ENCODE measurements around the gene BCAR3. TPM values are rescaled to one million over a fixed set of nuclear protein-coding genes. Genes with fewer than 3 reads are reported as not detected.

Gene BCAR3
- polyA plus RNA-seq, 2 of the 4 experiments (the other 2 are of a cell fraction) = 31.6 to 33.4 TPM

DNA sequence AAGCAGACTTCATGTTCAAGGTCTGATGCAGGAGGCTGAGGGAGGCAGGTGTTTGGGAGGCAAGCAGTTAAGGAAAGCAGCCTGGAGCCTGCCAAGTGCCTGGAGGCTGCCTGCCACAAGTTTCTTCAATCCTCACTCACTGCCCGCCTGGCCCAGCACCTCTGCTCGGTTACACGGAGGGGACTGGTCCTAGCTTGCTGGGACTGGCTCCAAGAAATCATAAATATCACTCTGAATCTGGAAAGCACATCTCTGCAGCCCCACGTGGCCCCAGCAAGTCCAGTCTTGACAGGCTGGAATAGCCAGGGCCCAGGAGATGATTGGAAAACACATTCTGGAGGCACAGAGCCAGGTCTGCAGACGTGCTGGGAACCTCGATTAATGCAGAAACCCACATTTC, 83.9 kb downstream of the BCAR3 start:
- Histone ChIP-seq H3K9me3 (no peaks in the 10 kb centered on the region), H3K4me3 (no peak overlapping the region), H3K27ac (peak overlapping the region in 1 of 2 experiments; percentile 30; a peak in 1 of 6 replicates), H3K4me2 (no peak overlapping the region), H3K4me1 (peaks cover 84% of the 10 kb centered on the region)
- POLR2A ChIA-PET = no interaction called here
- 80% methylated on average over 4 of the region's 6 CpGs for WGBS (ENCODE audit: missing lambda C conversion rate)
- CTCF ChIA-PET = interaction anchor here (2.2 kb wide), 1 partner anchor 246 kb away, joined by 6 read pairs; no protein-coding TSS in a partner anchor
- ATAC-seq (no peak), DNase-seq (ENCODE audit: low read depth in 1 of 2, low spot score in 1 of 2) (no peak), FAIRE-seq (no peak)
- TF ChIP-seq, protein P1, sequence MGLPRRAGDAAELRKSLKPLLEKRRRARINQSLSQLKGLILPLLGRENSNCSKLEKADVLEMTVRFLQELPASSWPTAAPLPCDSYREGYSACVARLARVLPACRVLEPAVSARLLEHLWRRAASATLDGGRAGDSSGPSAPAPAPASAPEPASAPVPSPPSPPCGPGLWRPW (IDR thresholded peaks at IDR 0.05) = no peak
- TF ChIP-seq SMC3 (IDR thresholded peaks at IDR 0.05) (no peak), CHD4 (IDR thresholded peaks at IDR 0.05; ENCODE audit: borderline replicate concordance) (no peak), ZNF302 (CRISPR knock-in tag; IDR thresholded peaks at IDR 0.05) (no peak), EP300 (IDR thresholded peaks at IDR 0.05) (no peak), PHF8 (IDR thresholded peaks at IDR 0.05; ENCODE audit: borderline replicate concordance, low read depth) (no peak), NR3C1 (IDR thresholded peaks at IDR 0.05) (no peak), POLR2AphosphoS2 (conservative IDR thresholded peaks at IDR 0.05; ENCODE audit: low read length) (no peak)
- TF ChIP-seq, protein P2, sequence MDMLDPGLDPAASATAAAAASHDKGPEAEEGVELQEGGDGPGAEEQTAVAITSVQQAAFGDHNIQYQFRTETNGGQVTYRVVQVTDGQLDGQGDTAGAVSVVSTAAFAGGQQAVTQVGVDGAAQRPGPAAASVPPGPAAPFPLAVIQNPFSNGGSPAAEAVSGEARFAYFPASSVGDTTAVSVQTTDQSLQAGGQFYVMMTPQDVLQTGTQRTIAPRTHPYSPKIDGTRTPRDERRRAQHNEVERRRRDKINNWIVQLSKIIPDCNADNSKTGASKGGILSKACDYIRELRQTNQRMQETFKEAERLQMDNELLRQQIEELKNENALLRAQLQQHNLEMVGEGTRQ (IDR thresholded peaks at IDR 0.05) = no peak

DNA sequence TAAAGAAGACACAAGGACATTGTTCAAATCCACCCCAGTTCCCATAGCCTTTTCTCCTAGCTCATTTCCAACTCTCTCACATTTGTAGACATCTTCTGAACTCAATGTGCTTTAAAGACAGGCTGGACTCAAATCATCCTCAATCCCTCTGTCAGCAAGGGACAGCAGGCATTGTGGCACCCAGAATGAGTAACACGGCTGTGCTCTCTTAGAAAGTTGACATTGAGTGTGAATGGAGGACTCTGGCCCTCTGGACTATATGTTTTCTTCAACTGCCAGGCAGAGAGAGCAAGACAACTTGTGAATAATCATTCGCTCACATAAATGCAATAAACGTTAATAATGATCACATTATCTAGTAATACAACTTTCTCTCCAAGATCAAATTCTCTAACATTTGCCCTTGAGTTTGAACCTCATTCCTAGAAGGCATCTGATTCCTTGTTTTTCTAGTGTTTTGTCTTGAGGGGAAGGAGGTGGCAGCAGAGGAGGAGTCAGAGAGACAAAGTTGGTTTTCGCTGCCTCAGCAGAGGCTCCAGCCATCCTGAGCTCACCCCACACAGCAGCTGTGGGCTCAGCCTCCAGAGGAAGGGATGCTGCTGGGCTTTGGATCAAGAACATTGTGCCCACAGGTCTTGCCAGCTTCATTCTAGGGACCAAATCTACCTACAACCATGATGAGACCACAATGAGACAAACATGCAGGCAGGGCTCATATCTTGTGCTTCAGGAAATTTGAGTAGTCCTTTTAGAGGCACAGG, 85.1 kb downstream of the BCAR3 start:
- no peak for DNase-seq (ENCODE audit: low read depth in 1 of 2, low spot score in 1 of 2)
- Histone ChIP-seq H3K27ac (peak overlapping the region in 1 of 2 experiments; percentile 37; a peak in 2 of 6 replicates), H3K9me3 (no peaks in the 10 kb centered on the region), H3K4me3 (no peak overlapping the region), H3K4me2 (no peak overlapping the region), H3K4me1 (peaks cover 92% of the 10 kb centered on the region)
- FAIRE-seq = no peak
- POLR2A ChIA-PET = no interaction called here
- CTCF ChIA-PET = no interaction called here
- WGBS (ENCODE audit: missing lambda C conversion rate) = 86% methylated on average over 4 of the region's 4 CpGs
- TF ChIP-seq MAFK (IDR thresholded peaks at IDR 0.05; ENCODE audit: partially characterized antibody) (peak; percentile 23), NFE2L2 (conservative IDR thresholded peaks at IDR 0.05; ENCODE audit: low read length) (no peak)
- ATAC-seq = no peak

DNA sequence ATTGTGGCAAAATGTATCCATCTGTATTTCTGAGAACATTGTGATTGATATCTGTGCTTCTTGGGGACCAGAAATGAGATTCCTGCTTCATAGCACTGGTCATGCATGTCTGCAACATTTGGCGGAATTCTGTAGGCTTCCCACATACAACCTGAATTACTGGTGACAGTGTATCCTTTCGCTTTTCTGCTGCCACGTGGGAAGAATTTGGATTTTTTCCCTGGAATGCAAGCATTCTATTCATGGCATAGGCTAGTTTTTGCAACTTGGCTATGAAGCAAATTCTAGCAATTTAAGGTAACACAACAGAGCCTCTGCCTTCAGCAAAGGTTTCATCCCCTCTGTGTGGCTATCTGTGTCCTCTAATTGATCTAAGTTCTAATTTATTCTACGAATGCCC, 85.9 kb downstream of the BCAR3 start:
- WGBS (ENCODE audit: missing lambda C conversion rate) = 76% methylated on average over 4 of the region's 4 CpGs
- ChIA-PET POLR2A (no interaction called here), CTCF (no interaction called here)
- no peak for TF ChIP-seq HDAC2 (IDR thresholded peaks at IDR 0.05)
- DNase-seq (ENCODE audit: low read depth in 1 of 2, low spot score in 1 of 2) = no peak
- Histone ChIP-seq H3K4me2 (no peak overlapping the region), H3K4me1 (peaks cover 92% of the 10 kb centered on the region), H3K27ac (peak overlapping the region in 1 of 2 experiments; percentile 37; a peak in 2 of 6 replicates), H3K9me3 (no peaks in the 10 kb centered on the region), H3K4me3 (no peak overlapping the region)
- FAIRE-seq = no peak
- ATAC-seq = no peak

DNA sequence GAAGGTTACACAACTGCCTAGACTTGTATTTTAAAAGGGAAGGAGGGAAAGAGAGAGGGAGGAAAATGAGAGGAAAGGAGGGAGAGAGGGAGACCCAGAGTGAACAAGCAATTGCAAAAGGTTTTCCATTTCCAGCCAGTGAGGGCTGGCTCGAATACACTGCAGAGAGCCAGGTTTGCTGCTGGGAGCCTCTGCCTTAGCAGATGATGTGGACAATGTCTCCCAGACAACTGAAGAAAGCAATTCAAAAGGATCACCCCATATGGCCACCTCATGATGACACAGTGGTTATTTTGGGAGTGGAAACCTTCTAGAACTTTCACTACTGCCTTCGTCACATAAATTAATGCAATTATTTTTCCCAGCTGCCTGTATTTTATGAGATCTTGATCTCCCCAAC, 86.4 kb downstream of the BCAR3 start:
- TF ChIP-seq SMC3 (IDR thresholded peaks at IDR 0.05) = no peak
- ChIA-PET POLR2A (no interaction called here), CTCF (no interaction called here)
- Histone ChIP-seq H3K4me2 (no peak overlapping the region), H3K4me1 (peaks cover 93% of the 10 kb centered on the region), H3K4me3 (no peak overlapping the region), H3K9me3 (no peaks in the 10 kb centered on the region), H3K27ac (peak overlapping the region in 1 of 2 experiments; percentile 37; a peak in 2 of 6 replicates)
- DNase-seq (ENCODE audit: low read depth in 1 of 2, low spot score in 1 of 2) (no peak), FAIRE-seq (no peak), ATAC-seq (no peak)
- 86% methylated on average over 2 of the region's 2 CpGs for WGBS (ENCODE audit: missing lambda C conversion rate)

DNA sequence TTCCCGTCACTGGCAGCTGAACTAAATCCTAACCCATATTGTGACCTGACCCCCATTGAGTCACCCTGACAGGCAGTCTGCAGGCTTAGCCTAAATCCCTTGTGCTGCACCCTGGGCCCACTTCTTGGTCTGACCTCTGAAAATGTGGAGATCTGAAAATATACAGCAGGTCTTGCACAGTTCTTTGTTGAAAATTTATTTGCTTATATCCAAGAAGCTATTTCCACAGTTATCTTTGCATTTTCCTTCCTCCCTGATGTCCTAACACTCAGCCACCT, 87.1 kb downstream of the BCAR3 start:
- Histone ChIP-seq H3K9me3 (no peaks in the 10 kb centered on the region), H3K27ac (peak overlapping the region in 1 of 2 experiments; percentile 81; a peak in 3 of 6 replicates), H3K4me1 (peaks cover 92% of the 10 kb centered on the region), H3K4me2 (0 out of 3 replicates have a peak overlapping the region, but pooled peaks have one; percentile 12), H3K4me3 (no peak overlapping the region)
- no peak for TF ChIP-seq ZFP36 (IDR thresholded peaks at IDR 0.05; ENCODE audit: borderline replicate concordance, partially characterized antibody)
- ATAC-seq (no peak), DNase-seq (ENCODE audit: low read depth in 1 of 2, low spot score in 1 of 2) (no peak), FAIRE-seq (no peak)
- ChIA-PET CTCF (no interaction called here), POLR2A (no interaction called here)
- WGBS (ENCODE audit: missing lambda C conversion rate) = 100% methylated on average over 1 of the region's 1 CpG

Measured in A549 (cell line).